Measurements from ENCODE around the gene TOGARAM2.

Gene TOGARAM2

DNA sequence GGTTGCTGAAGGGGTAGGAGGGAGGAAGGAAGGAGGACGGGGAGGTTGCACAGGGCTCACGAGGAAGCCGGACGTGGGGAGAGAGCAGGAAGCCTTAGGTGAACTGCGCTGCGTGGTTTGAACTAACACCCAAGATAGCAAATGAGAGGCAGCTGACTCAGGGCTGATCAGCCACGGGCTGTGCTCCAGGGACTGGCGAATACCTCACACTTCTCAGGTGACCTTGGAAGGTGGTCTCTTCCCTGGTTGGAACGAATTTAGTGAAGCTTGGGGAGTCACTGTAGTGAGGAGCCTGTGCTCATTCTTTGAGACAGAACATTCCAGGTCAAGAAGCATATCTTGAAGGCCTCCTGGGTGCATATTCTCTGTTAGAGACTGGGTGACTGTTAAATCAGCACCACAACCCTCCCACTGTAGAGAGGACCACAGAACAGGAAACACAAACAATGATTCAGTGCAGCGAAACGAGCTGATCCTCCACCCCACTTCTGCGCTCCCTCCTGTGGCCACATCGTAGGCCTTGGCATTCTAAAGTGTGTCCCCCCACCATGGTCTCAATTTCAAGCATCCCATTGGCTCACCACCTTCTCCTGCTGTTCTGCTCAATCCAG is 33.8 kb downstream of the TOGARAM2 start:
- peak; percentile 88 for FAIRE-seq
- DNase-seq (ENCODE audit: extremely low spot score, insufficient read length, low read depth): no peak

- no peak for DNase-seq (ENCODE audit: extremely low spot score, insufficient read length, low read depth)
- peak; percentile 12 for FAIRE-seq
Observed at GRCh38 chr2:29015701-29016470, 34.8 kb downstream of the TOGARAM2 start.

DNA sequence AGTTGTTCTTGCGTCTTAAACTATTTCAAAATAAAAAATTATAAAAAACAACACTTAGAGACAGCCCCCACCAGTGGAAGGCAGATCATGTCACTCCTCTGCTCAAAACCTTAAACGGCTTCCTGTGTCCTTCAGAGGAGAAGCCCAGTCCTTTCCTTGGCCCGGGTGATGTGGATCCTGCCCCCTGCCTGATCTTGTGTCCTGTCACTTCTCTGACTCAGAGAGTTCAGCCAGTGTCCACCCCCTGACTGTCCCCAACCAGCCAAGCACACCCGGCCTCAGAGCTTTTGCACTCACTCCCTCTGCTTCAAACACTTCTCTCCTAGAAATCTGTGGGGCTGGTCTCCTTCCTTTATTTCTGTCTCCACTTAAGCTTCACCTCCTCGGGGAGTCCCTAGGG is 35.4 kb downstream of the TOGARAM2 start:
- DNase-seq (ENCODE audit: extremely low spot score, insufficient read length, low read depth): no peak
- no peak for FAIRE-seq

GRCh38 chr2:29017716-29018435 is 36.8 kb downstream of the TOGARAM2 start:
- FAIRE-seq (no peak), DNase-seq (ENCODE audit: extremely low spot score, insufficient read length, low read depth) (no peak)

- FAIRE-seq (no peak), DNase-seq (ENCODE audit: extremely low spot score, insufficient read length, low read depth) (no peak)
Observed at GRCh38 chr2:29021886-29022285, 40.8 kb downstream of the TOGARAM2 start.

DNA sequence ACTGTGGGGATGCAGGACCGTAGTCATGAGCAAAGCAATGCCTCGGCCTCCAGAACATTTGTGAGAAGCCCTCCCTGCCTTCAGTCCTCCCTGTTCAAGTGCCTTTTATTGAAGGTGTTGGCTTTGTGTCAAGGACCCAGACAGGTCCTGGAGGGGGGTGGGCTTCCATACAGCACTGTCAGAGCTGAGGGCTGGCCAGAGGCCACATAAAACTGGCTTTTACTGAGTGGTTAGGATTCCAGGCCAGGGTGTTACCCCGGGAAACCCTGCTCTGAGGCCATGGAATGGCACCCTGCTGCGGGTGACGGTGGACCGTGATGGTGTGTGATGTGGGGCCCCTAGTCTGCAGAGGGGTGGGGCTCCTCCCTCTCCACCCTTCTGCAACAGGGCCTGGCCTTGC is 41.6 kb downstream of the TOGARAM2 start:
- DNase-seq (ENCODE audit: extremely low spot score, insufficient read length, low read depth) (no peak), FAIRE-seq (no peak)

DNA sequence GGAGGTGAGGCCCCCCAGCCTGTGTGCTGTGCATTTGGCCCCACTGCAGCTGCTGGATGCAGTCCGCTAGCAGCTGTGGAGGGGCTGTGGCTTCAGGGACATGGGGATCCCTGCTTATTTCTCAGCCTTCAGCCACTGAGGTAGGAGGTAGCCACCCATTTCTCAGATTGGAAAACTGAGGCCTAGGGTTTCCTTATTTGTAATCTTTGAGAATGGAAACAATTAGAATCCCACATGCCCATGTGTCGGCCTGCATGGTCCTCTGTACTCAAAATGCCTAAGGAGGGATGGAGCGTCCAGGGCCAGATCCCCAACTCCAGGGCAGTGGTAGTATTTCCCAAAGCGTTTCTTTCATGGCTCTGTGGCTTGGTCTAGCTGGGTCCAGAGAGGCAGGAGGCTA is 42.1 kb downstream of the TOGARAM2 start:
- no peak for DNase-seq (ENCODE audit: extremely low spot score, insufficient read length, low read depth)
- no peak for FAIRE-seq

DNA sequence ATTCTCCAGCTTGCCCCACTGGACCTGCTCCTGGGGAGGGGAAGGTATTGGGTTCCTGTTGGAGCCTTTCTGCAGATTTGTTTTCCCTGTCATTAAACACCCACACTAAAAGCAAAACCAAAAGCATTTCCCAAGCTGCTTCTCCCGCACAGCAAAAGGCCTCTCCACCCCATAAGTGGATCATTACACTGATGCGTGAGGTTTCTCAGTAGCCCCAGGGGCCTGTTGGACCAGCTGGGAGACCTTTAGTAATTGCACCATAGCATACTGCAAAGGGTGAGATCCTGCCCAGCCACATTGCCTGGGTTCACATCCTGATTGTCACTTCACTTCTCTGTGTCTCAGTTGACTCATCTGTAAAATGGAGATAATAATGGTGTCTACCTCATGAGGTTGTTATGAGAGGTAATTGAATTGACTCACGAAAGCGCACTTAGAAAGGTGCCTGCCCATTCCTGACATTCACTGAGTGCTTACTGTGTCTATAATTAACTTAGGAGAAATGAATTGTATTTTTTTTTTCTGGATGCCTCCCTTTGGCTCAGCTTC is 43.9 kb downstream of the TOGARAM2 start:
- DNase-seq (ENCODE audit: extremely low spot score, insufficient read length, low read depth) (no peak), FAIRE-seq (no peak)

DNA sequence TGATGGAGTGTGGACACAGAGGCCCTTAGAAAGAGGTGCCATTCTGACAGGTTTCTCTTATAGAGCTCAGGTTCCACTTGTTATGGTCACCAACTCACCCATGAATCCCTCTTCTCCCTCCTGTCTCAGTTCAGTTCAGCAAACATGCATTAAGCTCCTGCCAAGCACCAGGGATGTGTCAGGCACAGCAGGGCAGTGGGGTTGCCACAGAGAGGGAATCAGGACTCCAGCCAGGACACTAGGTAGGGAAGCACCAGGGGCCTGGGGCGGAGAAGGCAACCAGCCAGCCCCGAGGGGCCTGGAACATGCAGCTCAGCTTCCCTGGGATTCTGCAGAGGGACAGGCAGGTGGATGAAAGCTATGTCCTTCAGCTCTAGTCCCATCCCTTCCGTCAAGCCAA is 44.6 kb downstream of the TOGARAM2 start:
- DNase-seq (ENCODE audit: extremely low spot score, insufficient read length, low read depth) (no peak), FAIRE-seq (no peak)

DNA sequence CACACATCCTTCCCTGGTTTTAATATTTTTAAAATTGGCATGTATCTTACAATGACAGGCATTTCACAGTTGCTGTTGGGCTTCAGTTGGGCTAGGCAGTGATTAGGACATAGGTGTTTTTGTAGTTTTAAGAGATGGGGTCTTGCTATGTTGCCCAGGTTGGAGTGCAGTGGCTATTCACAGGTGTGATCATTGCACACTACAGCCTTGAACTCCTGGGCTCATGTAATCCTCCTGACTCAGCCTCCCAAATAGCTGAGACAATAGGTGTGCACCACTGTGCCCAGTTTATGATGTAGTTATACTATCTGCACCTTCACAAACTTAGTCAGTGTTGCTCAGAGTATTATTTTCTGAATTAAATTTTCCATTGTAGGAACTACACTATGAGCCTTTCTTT is 49.9 kb downstream of the TOGARAM2 start:
- FAIRE-seq (no peak), DNase-seq (ENCODE audit: extremely low spot score, insufficient read length, low read depth) (no peak)

DNA sequence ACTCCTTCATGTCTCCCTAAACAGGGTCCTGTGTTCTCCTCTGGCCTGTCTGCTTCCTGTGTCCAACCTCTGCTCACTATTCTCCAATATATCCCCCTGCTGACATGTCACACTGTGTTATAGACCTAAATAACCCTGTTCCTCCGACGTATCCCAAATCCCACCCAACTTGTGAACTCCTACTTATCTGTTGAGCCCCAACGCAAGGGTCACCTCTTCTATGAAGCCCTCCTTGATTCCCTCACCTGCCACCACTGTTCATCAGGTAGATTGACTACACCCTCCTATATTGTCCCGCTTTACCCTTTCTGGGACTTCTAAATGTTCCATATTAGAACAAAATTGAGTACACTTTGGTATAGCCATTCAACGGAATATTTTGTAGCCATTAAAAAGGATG is 51.1 kb downstream of the TOGARAM2 start:
- FAIRE-seq: no peak
- DNase-seq (ENCODE audit: extremely low spot score, insufficient read length, low read depth): no peak

DNA sequence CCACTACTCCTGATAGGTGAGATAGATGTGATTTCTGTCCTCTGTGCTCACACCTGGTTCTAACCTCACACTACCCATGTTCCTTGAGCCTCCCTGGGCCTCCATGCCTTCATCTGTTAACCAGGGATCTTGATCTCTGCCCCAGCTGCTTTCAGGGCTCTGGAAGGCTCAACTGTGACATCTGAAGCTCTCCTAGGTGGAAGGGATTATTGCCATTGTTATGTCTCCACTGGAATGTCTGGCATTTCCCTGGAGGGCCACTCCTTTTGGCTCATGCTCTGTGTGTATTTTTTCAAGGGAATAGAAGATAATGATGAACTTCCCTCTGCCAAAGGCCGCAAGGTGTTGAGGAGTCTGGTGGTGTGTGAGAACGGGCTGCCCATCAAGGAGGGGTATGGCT is 52.1 kb downstream of the TOGARAM2 start:
- no peak for DNase-seq (ENCODE audit: extremely low spot score, insufficient read length, low read depth)
- no peak for FAIRE-seq

GRCh38 chr2:29033656-29034055 is 52.6 kb downstream of the TOGARAM2 start:
- DNase-seq (ENCODE audit: extremely low spot score, insufficient read length, low read depth): no peak

DNA sequence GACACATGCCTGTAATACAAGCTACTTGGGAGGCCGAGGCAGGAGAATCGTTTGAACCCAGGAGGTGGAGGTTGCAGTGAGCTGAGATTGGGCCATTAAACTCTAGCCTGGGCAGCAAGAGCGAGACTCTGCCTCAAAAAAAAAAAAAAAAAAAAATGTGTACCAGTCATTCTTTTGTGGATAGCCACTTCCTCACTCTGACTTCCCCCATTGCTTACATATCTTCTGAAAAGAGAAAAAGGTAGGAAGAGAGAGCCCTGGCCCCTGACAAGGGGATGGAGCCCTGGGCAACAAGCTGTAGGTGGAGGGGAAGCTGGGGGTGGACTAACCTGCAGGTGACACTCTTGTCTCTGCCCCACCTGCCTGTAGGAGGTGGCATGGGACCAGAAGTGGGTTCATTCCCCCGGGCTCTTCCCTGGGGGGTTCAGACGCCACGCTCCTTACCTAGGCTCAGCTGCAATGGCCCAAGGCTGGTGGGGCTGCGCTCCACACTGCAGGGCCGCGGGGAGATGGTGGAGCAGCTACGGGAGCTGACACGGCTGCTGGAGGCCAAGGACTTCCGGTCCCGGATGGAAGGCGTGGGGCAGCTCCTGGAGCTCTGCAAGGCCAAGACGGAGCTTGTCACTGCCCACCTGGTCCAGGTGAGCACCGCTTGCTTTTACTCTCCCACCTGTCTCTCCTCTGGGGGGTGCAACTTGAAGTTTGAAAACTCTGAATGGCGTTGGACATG is 54.1 kb downstream of the TOGARAM2 start:
- no peak for DNase-seq (ENCODE audit: extremely low spot score, insufficient read length, low read depth)
- no peak for FAIRE-seq

More at GRCh38 chr2:29033656-29034055, 52.6 kb downstream of the TOGARAM2 start:
- no peak for FAIRE-seq

DNA sequence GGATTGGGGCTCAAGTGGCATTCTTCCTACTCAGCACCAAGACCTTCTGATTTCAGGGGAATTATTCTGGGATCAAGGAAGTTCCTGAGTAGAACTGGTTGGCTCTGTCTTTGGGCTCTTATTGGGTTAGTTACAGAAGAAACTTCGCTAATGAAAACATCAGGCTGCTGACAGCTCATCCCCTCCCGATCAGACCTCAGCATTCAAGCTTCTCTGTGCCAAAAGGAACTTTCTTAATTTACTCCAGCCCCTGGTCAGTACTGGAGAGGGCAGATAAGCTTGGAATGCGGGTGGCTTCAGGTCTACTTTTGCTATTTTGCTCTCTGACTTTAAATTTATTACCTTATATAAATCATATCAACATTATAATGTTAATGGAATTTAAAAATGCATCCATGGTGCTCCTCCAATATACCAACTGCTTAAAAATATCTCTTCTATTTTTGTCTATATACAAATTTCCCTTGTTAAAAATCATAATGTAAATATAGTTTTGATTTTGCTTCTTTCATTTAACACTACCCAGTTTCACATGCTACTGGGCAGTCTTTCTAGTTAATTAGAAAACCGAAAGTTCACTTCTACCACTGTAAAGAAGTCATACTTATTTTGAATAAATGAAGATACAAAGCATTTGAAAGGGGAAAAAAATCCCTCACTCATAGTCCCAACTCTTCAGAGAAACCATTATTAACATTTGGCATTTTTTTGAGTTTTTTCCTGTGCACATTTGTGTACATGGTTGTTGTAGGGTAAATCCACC is 58.8 kb downstream of the TOGARAM2 start:
- peak; percentile 61 for FAIRE-seq
- DNase-seq (ENCODE audit: extremely low spot score, insufficient read length, low read depth): no peak

DNA sequence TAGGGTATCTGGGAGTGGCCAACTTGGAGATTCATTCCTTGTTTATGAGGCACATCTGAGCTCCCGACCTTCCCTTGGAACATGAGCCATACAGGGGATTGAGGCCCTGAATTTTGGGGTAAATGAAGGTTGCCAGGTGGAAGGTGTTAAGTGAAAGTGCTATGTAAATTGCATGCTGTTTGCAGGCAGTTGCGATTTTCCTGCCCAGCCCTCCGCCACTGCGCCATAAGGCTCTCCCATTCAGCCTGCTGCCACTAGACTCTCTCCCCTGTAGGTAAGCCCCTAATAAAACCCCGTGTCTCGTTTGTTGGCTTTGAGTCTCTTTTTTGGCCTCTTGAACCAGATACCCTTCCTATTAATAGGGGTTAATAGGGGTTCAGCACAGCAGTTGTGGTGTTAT is 59.5 kb downstream of the TOGARAM2 start:
- FAIRE-seq: no peak
- no peak for DNase-seq (ENCODE audit: extremely low spot score, insufficient read length, low read depth)

GRCh38 chr2:29041161-29041660 is 60.1 kb downstream of the TOGARAM2 start:
- FAIRE-seq (no peak), DNase-seq (ENCODE audit: extremely low spot score, insufficient read length, low read depth) (no peak)

- DNase-seq (ENCODE audit: extremely low spot score, insufficient read length, low read depth): no peak
- no peak for FAIRE-seq
Observed at GRCh38 chr2:29042561-29043075, 61.5 kb downstream of the TOGARAM2 start.

GRCh38 chr2:29044459-29044858 is 63.4 kb downstream of the TOGARAM2 start:
- no peak for DNase-seq (ENCODE audit: extremely low spot score, insufficient read length, low read depth)
- FAIRE-seq: no peak

Data from GM18507 (cell line).